Common myeloid progenitor, CD34-positive (primary cell): ENCODE results near the gene SPDYE4.

Source experiments
- CTCF ChIA-PET: fragments of 350-600 bp; sonication (Branson Sonifier 250); formaldehyde crosslinking; loops from one replicate; lab custom pipeline; 2021; ENCODE audit warnings: antibody characterized with exemption; lab: Charles Lee
- POLR2A ChIA-PET: fragments of 350-600 bp; sonication (Branson Sonifier 250); formaldehyde crosslinking; loops from one replicate; lab custom pipeline; 2021; ENCODE audit warnings: antibody characterized with exemption; lab: Charles Lee
- DNase-seq, 3 donors: peaks; one replicate each; pipeline versions ENCODE4 v3.0.0 to v3.0.0-alpha.2; 2013
- H3K27ac ChIP-seq, 2 experiments: 1 replicate in 1 of 2; 2 replicates in 1 of 2; pipeline ENCODE4 v1.7.0; 2013; ENCODE audit warnings: inconsistent platforms in 2 of 2, low read length in 2 of 2, mild to moderate bottlenecking in 2 of 2, low read depth in 1 of 2, moderate library complexity in 1 of 2; ENCODE audit not compliant: severe bottlenecking in 2 of 2, insufficient read depth in 1 of 2, poor library complexity in 1 of 2
- H3K27me3 ChIP-seq, 5 experiments: replicated peaks in 2 of 5; 1 replicate in 3 of 5; 2 replicates in 2 of 5; pipeline versions ENCODE4 v1.6.1 to v1.7.0; 2013; ENCODE audit warnings: low read length in 4 of 5, mild to moderate bottlenecking in 2 of 5, moderate library complexity in 2 of 5, inconsistent platforms in 1 of 5; ENCODE audit not compliant: insufficient read depth in 5 of 5, control insufficient read depth in 4 of 5
- H3K36me3 ChIP-seq, 4 experiments: 1 replicate in 2 of 4; 2 replicates in 2 of 4; pipeline versions ENCODE4 v1.6.1 to v1.7.0; 2013; ENCODE audit warnings: low read length in 3 of 4, control low read depth in 1 of 4, mild to moderate bottlenecking in 1 of 4; ENCODE audit not compliant: control insufficient read depth in 4 of 4, insufficient read depth in 4 of 4
- H3K4me1 ChIP-seq, 4 experiments: 1 replicate in 3 of 4; 2 replicates in 1 of 4; pipeline versions ENCODE4 v1.6.1 to v1.7.1; 2013; ENCODE audit warnings: low read length in 3 of 4, mild to moderate bottlenecking in 3 of 4, control low read depth in 1 of 4, inconsistent platforms in 1 of 4, moderate library complexity in 1 of 4; ENCODE audit not compliant: control insufficient read depth in 4 of 4, insufficient read depth in 4 of 4; ENCODE audit errors: control extremely low read depth in 1 of 4
- H3K4me3 ChIP-seq, 7 experiments: 1 replicate in 4 of 7; 2 replicates in 3 of 7; pipeline versions ENCODE4 v1.5.1 to v1.7.0; 2013; ENCODE audit warnings: mild to moderate bottlenecking in 7 of 7, low read length in 6 of 7, moderate library complexity in 6 of 7, inconsistent platforms in 2 of 7, low read depth in 2 of 7, control low read depth in 1 of 7; ENCODE audit not compliant: insufficient read depth in 4 of 7, control insufficient read depth in 1 of 7; ENCODE audit errors: extremely low read depth in 1 of 7
- H3K9me3 ChIP-seq, 5 experiments: 1 replicate in 4 of 5; 2 replicates in 1 of 5; pipeline versions ENCODE4 v1.6.1 to v1.7.1; 2013; ENCODE audit warnings: low read length in 4 of 5, mild to moderate bottlenecking in 2 of 5, inconsistent platforms in 1 of 5, low read depth in 1 of 5, moderate library complexity in 1 of 5; ENCODE audit not compliant: control insufficient read depth in 4 of 5, insufficient read depth in 2 of 5; ENCODE audit errors: control extremely low read depth in 1 of 5
- WGBS: methylation state at CpG from one replicate; pipeline ENCODE4 v1.1.5; 2013; ENCODE audit not compliant: insufficient coverage; 5-methylcytosine and 5-hydroxymethylcytosine counted together

Gene SPDYE4

DNA sequence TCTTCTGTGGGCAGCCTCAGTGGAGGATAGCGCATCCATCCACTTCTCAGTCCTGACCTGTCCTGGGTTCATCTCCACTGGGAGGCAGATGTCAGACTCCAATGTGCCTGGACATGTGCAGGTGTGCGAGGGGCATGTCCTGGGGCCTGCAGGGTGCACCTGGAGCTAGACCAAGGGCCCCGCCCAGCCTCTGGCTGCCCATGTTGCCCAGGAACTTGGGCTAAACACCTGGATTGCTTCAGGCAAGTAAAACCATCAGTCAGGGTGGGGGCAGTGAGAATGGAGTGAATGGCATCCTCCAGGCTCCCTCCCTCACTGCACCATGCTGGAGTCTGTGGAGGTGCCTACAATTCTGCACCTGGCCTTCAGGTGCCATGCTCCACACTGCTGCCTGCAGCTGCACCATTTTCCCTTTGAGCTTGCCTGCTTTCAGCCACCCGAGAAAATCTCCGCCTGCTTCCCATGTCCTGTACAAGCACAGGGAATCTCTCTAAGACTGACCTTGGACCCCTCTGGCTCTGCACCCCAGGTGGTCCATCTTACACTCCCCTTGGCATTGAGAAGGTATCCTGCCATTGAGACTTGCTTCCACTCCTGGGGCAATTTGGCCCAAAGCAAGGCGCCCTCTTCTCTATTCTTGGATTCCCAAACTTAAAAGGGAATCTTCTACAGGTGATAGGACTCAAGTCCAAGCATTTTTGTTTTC is 42.9 kb upstream of the SPDYE4 start:
- Histone ChIP-seq H3K4me1 (peaks cover 0 to 3% (median 2%) of the 10 kb centered on the region in 4 experiments), H3K4me3 (no peak overlapping the region), H3K9me3 (no peaks in the 10 kb centered on the region), H3K27me3 (no peaks in the 10 kb centered on the region), H3K27ac (no peak overlapping the region), H3K36me3 (peaks cover 0 to 19% (median 5%) of the 10 kb centered on the region in 4 experiments)
- WGBS, result 95% methylated on average over 6 of the region's 6 CpGs
- POLR2A ChIA-PET, result no interaction called here
- CTCF ChIA-PET, result interaction anchor here (0.6 to 4.3 kb wide), 6 partner anchors 14 to 197 kb away, joined by 3 to 24 read pairs (median 4); no protein-coding TSS in a partner anchor
- no peak for DNase-seq

DNA sequence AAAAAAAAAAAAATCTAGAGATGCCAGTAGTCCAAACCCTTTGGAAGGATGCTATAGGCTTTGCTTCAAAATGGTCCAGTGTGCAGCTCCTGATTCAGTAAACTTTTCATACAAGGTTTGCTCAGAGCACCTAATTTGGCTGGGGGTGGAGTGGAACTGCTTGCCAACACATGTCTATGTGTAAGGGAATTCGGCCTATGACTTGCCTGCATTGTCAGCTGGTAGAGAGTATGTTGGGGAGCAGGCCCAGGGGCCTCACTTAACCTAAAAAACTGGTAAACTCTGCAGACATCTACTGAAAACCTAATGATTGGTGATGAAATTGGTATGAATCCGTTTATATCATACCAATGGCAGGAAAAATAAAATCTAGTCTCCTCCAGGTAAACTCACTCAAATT is 42.3 kb upstream of the SPDYE4 start:
- Histone ChIP-seq H3K4me3 (no peak overlapping the region), H3K4me1 (peaks cover 0 to 3% (median 0%) of the 10 kb centered on the region in 4 experiments), H3K36me3 (peaks cover 0 to 19% (median 5%) of the 10 kb centered on the region in 4 experiments), H3K27me3 (no peaks in the 10 kb centered on the region), H3K27ac (no peak overlapping the region), H3K9me3 (no peaks in the 10 kb centered on the region)
- 100% methylated on average over 1 of the region's 2 CpGs for WGBS
- POLR2A ChIA-PET, result no interaction called here
- DNase-seq, result no peak
- CTCF ChIA-PET, result interaction anchor here (0.6 to 4.3 kb wide), 5 partner anchors 13 to 198 kb away, joined by 3 to 24 read pairs (median 3); no protein-coding TSS in a partner anchor

DNA sequence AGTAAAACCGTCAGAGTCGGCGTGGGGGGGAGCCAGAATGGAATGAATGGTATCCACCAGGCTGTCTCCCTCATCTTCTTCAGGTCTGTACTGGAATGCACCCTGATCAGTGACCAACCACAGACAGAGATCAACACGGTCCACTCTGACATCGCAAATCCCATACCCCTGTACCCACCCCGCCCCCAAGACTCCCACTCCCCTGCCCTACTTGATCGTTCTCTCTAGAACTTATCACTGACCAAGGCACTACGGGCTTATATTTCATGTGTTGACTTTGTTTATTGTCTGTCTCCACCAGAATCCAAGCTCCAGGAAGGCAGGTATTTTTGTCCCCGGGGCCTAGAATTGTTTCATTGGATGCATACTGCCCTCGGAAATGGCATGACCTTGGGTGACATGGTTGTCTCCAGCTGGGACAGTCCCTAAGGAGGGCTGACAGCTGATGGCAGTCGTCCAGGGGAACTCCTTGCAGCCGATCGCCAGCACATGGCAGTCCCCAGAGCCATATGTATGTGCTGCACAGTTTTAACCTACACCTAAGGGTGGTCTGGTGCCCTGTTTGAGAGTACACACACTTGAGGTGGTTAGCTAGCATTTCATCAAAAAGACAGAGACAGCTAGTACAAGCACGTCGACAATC is 41.3 kb upstream of the SPDYE4 start:
- Histone ChIP-seq H3K27ac (no peak overlapping the region), H3K27me3 (no peaks in the 10 kb centered on the region), H3K36me3 (peaks cover 0 to 19% (median 5%) of the 10 kb centered on the region in 4 experiments), H3K4me1 (peaks cover 0 to 6% (median 2%) of the 10 kb centered on the region in 4 experiments), H3K9me3 (no peaks in the 10 kb centered on the region), H3K4me3 (peak overlapping the region in 1 of 7 experiments; percentile 36)
- CTCF ChIA-PET, result interaction anchor here (0.7 to 4.3 kb wide), 3 partner anchors 14 to 99 kb away, joined by 3 to 24 read pairs (median 4); no protein-coding TSS in a partner anchor
- 68% methylated on average over 8 of the region's 15 CpGs for WGBS
- no peak for DNase-seq
- POLR2A ChIA-PET, result no interaction called here

DNA sequence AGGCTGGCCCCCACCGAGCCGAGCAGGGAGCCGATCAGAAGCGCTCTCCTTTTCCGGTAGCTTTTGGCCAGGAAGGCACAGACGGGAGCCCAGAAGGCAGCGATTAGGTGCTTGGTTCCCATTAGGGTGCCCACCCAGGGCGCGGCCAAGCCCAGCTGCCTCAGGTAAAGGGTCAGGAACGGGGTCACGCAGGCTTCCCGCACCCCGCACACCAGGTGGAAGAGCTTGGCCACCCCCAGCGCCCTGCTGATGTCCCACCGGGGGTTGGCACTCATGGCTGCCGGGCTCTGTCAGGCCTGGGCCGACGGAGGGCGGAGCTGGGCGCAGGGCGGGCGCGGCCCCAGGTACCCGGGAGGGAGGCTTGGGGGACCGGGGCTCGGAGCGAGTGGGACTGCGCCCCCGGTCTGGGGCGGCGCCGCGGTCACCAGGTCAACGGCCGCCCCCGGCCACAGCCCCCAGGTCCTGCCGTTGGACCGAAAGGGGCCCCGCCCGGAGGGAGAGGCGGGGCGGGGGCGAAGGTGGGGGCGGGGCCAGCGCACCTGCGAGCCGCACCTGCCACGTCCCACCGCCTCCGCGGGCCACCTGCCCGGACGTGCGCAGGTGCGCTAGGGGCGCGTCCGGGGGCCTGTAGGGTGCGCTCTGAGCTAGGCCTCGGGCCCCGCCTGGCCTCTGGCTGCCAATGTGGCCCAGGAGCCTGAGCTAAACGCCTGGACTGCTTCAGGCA is 40.7 kb upstream of the SPDYE4 start, which contains the start of gene MFSD6L:
Gene MFSD6L, minus strand, starts transcription at position 520 of the 724 bp plus-strand sequence. Its CDS starts 245 bp downstream, at position 275.
- 52% methylated on average over 42 of the region's 62 CpGs for WGBS
- POLR2A ChIA-PET, result interaction anchor here (0.5 kb wide), 1 partner anchor 467 kb away, joined by 3 read pairs; no protein-coding TSS in a partner anchor
- peaks cover 0 to 19% (median 5%) of the 10 kb centered on the region in 4 experiments for H3K36me3 ChIP-seq

DNA sequence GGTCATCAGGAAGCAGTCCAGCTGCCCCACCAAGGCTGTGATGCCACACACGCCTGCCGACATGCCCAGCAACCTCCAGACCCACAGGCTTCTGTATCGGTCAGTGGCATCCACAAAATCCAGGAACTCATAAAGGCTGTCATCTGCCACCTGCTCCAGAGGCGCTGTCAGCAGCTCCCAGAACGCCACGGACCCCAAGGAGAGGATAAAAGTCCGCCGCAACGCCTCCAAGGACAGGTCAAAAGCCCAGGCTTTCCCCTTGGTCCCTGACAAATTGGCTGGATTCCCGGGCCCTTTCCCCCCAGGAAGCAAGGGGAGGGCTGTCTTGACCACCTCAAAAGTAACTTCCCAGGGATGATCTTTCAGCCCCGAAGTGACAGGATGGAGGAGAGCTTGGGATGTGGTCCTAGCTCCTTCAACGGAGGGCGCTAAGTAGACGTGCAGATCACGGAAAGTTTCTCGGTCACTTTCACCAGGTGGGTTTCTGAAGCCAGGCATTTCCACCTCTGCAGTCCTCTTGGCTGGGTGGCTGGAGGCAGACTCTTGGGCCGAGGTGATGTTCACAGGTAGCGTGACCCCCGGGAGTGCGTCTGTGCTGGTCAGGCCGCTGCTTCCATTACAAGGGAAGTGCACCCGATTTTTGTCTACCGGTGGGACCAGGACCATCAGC is 40.0 kb upstream of the SPDYE4 start:
- H3K9me3 ChIP-seq, result no peaks in the 10 kb centered on the region
- no peak for DNase-seq
- ChIA-PET CTCF (interaction anchor here (0.8 to 4.3 kb wide), 4 partner anchors 13 to 96 kb away, joined by 3 to 24 read pairs (median 3); no protein-coding TSS in a partner anchor), POLR2A (interaction anchor here (0.5 kb wide), 1 partner anchor 466 kb away, joined by 3 read pairs; no protein-coding TSS in a partner anchor)
- 97% methylated on average over 21 of the region's 23 CpGs for WGBS
- H3K4me1 ChIP-seq, result peaks cover 0 to 19% (median 10%) of the 10 kb centered on the region in 4 experiments
- H3K27ac ChIP-seq, result no peak overlapping the region
- no peaks in the 10 kb centered on the region for H3K27me3 ChIP-seq
- no peak overlapping the region for H3K4me3 ChIP-seq
- H3K36me3 ChIP-seq, result peaks cover 0 to 12% (median 3%) of the 10 kb centered on the region in 4 experiments

More for the DNA sequence above, 40.7 kb upstream of the SPDYE4 start, which contains the start of gene MFSD6L:
- DNase-seq, result peak in 1 of 3 donors; percentile 44
- H3K27me3 ChIP-seq, result no peaks in the 10 kb centered on the region
- peak within 1 kb of the TSS in 3 of 7 experiments; percentile 11 to 36 (median 13) for H3K4me3 ChIP-seq
- H3K9me3 ChIP-seq, result no peaks in the 10 kb centered on the region
- peaks cover 0 to 13% (median 6%) of the 10 kb centered on the region in 4 experiments for H3K4me1 ChIP-seq
- H3K27ac ChIP-seq, result no peak within 1 kb of the TSS
- CTCF ChIA-PET, result interaction anchor here (0.7 to 4.3 kb wide), 4 partner anchors 13 to 100 kb away, joined by 3 to 24 read pairs (median 4); no protein-coding TSS in a partner anchor

DNA sequence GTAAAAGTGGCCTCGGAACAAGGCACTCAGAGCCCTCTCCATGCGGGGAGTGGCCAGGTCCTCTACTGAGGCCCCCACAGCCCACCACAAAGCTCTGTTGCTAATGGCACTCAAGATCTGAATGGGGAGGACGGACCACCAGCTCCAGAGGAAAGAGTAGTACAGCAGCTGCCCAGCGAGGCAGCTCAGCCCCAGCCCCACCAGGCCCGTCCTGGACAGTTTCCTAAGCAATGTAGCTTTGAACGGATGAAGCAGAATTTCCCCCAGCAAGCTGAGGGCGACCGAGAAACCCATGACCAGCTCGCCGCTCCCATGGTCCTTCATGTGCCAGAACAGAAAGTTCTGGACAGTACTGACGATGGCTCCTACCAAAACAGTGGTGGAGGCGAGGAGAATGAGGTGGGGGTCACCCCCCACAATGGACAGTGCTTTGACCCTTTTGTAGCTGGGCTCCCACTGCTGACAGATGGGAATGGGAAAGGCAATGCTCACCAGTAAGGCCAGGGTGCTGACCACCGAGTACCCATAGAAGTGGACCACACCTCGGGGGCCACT is 39.4 kb upstream of the SPDYE4 start:
- Histone ChIP-seq H3K9me3 (peaks cover 0 to under 1% (median 0%) of the 10 kb centered on the region in 5 experiments), H3K27ac (no peak overlapping the region), H3K4me1 (peaks cover 0 to 19% (median 10%) of the 10 kb centered on the region in 4 experiments), H3K27me3 (no peaks in the 10 kb centered on the region), H3K36me3 (peaks cover 0 to 6% (median under 1%) of the 10 kb centered on the region in 4 experiments), H3K4me3 (no peak overlapping the region)
- DNase-seq, result no peak
- ChIA-PET POLR2A (no interaction called here), CTCF (interaction anchor here (0.7 to 4.3 kb wide), 5 partner anchors 10 to 97 kb away, joined by 3 to 24 read pairs (median 3); no protein-coding TSS in a partner anchor)
- WGBS, result 97% methylated on average over 14 of the region's 14 CpGs
